ENCODE results near the gene SDK2. TPM values are rescaled to one million over a fixed set of nuclear protein-coding genes. Genes with fewer than 3 reads are reported as not detected.

Gene SDK2
- total RNA-seq, 2 donors from 2014 or later = 0.08 to 0.14 TPM

DNA sequence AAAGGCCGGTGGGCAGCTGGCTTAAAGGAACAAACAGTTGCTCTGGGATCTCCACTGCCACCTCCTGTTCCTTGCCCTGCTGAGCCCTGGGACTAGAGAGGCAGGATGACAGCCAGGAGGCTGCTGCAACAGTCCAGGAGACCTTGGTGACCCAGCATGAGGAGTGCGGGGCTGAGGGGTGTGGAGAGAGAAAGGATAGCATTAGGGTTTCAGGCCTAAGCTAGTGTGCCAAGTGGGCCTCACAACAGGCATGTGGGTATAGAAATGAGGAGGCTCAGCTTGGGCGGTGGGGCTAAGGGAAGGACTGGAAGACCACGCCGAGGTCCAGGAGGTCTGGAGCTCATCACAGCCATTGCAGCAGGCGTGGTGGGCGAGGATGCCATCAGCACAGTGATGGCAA, 39.8 kb downstream of the SDK2 start:
- Mint-ChIP-seq H3K27ac (no peak overlapping the region), H3K4me3 (no peak overlapping the region), H3K9me3 (no peaks in the 10 kb centered on the region), H3K36me3 (no peaks in the 10 kb centered on the region), H3K4me1 (ENCODE audit: low read depth in 2 of 2) (no peaks in the 10 kb centered on the region), H3K27me3 (peaks cover 8 to 12% of the 10 kb centered on the region in 2 donors)
- DNase-seq (ENCODE audit: low spot score) = no peak
- ATAC-seq = no peak

DNA sequence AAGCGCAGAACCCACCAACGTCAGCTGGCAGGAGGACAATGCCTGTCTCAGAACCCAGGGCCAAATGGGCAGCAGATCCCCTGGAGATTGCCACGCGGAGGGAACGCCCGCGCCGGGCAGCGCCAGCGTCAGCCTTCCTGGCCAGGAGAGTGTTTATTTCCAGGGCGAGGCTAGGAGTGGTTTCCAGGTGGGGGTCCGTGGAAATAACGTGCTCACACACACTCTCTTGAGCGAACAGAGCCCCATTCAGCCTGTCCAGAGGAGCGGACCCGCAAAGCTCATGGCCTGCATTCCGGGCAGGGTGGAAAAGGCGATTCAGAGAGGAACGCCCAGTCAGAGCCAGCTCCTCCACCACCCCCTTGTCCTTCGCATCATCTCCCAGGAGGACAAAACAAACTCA, 40.3 kb downstream of the SDK2 start:
- no peak for ATAC-seq
- H3K27me3 Mint-ChIP-seq = peaks cover 7 to 9% of the 10 kb centered on the region in 2 donors
- H3K9me3 Mint-ChIP-seq = no peaks in the 10 kb centered on the region
- H3K4me3 Mint-ChIP-seq = no peak overlapping the region
- H3K27ac Mint-ChIP-seq = no peak overlapping the region
- no peaks in the 10 kb centered on the region for H3K36me3 Mint-ChIP-seq
- DNase-seq (ENCODE audit: low spot score) = no peak
- no peaks in the 10 kb centered on the region for H3K4me1 Mint-ChIP-seq (ENCODE audit: low read depth in 2 of 2)

DNA sequence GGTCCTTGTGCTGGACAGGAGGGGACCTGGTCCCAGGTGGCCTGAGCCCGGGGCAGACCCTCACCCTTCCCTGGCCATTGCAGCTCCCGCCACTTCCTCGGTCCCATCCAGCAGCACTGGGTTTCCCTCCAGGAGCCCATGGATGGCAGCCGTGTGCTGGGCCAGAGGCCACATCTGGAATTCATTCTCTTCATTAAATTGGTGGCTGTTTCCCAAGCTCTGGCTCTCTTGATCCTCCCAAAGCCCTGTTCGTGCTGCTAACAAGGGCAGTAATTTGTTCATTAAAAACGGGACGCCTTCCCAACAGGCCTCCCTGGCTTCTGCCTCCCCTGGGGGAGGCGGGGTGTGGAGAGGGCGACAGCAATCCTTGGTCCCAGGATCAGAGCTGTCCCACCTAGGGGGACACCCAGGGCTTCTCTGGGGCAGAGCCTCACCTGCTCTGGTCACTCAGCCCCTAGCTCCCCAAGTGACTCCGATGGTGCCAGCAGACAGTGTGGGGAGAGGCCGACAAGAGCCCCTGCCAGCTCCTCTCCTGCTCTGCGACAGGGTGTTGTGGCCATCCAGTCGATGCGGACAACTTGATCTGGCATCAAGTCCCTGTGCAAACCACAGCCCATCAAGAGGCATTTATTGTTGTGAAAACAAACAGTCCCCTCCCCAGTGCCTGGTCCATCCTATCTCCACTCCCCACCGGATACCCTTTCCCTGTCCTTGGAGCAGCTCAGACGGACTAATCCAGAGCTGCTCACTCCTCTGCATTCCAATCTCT, 44.0 kb downstream of the SDK2 start:
- no peaks in the 10 kb centered on the region for H3K4me1 Mint-ChIP-seq (ENCODE audit: low read depth in 2 of 2)
- no peaks in the 10 kb centered on the region for H3K9me3 Mint-ChIP-seq
- H3K27ac Mint-ChIP-seq = no peak overlapping the region
- ATAC-seq = no peak
- H3K36me3 Mint-ChIP-seq = no peaks in the 10 kb centered on the region
- no peak for DNase-seq (ENCODE audit: low spot score)
- H3K27me3 Mint-ChIP-seq = peaks cover 16 to 19% of the 10 kb centered on the region in 2 donors
- H3K4me3 Mint-ChIP-seq = no peak overlapping the region

DNA sequence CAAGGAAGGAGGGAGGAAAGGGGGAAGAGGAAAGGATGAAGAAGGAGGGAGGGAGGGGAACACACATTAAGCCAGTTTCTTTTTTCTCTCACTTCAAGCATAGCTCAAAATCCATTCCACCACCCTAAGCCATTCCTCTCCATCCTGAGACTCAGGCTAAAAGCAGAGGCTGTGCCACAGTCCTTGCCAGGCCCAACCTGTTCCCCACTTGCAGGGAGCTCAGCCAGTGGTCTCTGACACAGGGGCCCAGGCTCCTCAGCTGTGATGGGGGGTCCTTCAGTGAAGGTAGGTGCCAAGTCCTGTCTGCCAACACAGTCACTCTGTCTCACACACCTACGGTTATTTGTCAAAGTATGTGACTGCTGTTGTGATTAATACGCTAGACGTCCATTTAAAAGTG, 44.6 kb downstream of the SDK2 start:
- no peak overlapping the region for H3K27ac Mint-ChIP-seq

DNA sequence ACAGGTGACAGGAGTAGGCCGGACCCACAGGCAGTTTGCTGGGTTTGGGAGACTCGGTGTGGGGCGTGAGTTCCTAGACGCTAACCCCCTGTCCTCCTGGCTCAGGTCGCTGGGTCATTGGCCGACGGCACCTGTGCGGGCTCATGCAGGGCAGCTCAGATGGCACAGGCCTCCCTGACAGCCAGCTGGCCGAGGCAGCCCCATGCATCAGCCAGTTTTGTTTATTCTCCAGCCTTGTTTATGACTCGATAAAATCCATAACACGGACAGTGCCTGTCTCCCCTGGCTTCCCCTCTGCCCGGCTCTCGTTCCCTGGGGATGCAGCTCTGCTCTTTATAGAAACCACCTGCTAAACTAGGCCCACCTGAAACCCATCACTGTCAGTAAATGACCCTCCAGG, 46.0 kb downstream of the SDK2 start:
- Mint-ChIP-seq H3K9me3 (no peaks in the 10 kb centered on the region), H3K4me3 (no peak overlapping the region), H3K27me3 (peaks cover 26 to 27% of the 10 kb centered on the region in 2 donors), H3K27ac (no peak overlapping the region), H3K4me1 (ENCODE audit: low read depth in 2 of 2) (peaks cover 5 to 6% of the 10 kb centered on the region in 2 donors), H3K36me3 (peaks cover 4% of the 10 kb centered on the region)
- DNase-seq (ENCODE audit: low spot score) (no peak), ATAC-seq (no peak)

More for the DNA sequence above, 44.6 kb downstream of the SDK2 start:
- Mint-ChIP-seq H3K4me3 (no peak overlapping the region), H3K27me3 (peaks cover 21 to 24% of the 10 kb centered on the region in 2 donors), H3K9me3 (no peaks in the 10 kb centered on the region), H3K36me3 (peaks cover 2% of the 10 kb centered on the region), H3K4me1 (ENCODE audit: low read depth in 2 of 2) (peaks cover 2% of the 10 kb centered on the region in 2 donors)
- no peak for DNase-seq (ENCODE audit: low spot score)
- ATAC-seq = no peak

DNA sequence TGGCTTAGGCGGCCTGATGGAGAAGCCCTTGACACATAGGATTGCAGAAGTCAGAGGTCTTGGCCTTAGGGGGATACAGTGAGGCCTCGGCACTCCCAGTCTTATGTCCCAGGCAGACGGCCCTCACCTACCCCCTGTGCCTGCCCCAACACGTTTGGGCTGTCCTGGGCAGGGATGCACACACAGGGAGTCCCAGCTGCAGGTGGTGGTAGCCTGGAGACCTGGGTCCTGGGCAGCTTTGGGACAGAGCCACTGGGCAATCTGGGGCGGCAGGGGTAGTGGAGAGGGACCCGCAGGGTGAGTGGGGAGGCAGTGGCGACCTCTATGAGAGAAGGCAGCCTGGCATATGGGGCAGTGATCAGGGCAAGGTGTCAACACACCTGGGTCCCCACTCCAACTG, 48.3 kb downstream of the SDK2 start:
- H3K27ac Mint-ChIP-seq = no peak overlapping the region
- H3K4me1 Mint-ChIP-seq (ENCODE audit: low read depth in 2 of 2) = peaks cover 22 to 23% of the 10 kb centered on the region in 2 donors
- H3K4me3 Mint-ChIP-seq = no peak overlapping the region
- no peaks in the 10 kb centered on the region for H3K9me3 Mint-ChIP-seq
- DNase-seq (ENCODE audit: low spot score) (no peak), ATAC-seq (no peak)
- H3K36me3 Mint-ChIP-seq = peaks cover 4% of the 10 kb centered on the region
- peaks cover 26 to 37% of the 10 kb centered on the region in 2 donors for H3K27me3 Mint-ChIP-seq

DNA sequence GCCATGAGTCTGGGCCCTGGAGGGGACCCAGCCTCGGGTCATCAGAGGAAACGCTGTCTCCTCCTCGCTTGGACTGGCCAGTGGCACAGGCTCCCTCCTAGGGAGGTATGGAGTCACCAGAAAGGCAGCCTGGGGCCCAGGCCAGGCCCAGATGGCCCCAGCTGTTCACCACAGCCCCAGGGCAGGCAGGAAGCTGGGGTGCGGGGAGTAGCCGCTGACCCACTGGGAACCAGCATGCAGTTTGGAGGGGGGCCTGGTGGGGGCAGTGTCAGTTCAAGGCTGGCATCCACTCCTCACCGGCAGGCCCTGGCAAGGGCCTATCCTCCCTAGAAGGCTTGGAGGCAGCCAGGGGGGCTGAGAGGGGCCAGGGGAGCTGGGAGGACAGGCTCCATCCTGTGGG, 48.8 kb downstream of the SDK2 start:
- no peak overlapping the region for H3K27ac Mint-ChIP-seq
- ATAC-seq = peak in 1 of 2 donors; percentile 21
- H3K4me1 Mint-ChIP-seq (ENCODE audit: low read depth in 2 of 2) = peaks cover 22 to 23% of the 10 kb centered on the region in 2 donors
- no peak overlapping the region for H3K4me3 Mint-ChIP-seq
- no peak for DNase-seq (ENCODE audit: low spot score)
- H3K36me3 Mint-ChIP-seq = peaks cover 4% of the 10 kb centered on the region
- H3K9me3 Mint-ChIP-seq = no peaks in the 10 kb centered on the region
- peaks cover 26 to 37% of the 10 kb centered on the region in 2 donors for H3K27me3 Mint-ChIP-seq

DNA sequence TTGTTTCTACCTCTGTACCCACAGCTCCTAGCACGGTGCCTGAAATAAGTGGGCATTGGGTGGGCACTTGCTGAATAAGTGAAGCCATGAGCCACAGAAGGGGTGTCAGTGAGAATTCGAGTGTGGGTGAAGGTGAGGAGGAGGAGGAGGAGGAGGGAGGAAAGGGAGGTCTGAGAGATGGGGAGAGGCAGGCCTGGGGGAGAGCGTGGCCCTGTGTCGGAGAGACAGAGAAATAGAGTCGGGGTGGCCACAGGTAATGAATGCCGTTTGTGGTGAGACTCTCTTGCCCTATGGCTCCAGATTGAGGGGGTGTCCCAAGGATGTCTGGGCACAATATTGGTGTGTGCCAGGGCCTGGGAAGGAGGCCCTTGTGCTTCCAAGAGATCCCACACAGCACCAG, 49.2 kb downstream of the SDK2 start:
- no peak for ATAC-seq
- H3K36me3 Mint-ChIP-seq = peaks cover 4% of the 10 kb centered on the region
- peaks cover 28 to 37% of the 10 kb centered on the region in 2 donors for H3K27me3 Mint-ChIP-seq
- H3K27ac Mint-ChIP-seq = no peak overlapping the region
- H3K4me1 Mint-ChIP-seq (ENCODE audit: low read depth in 2 of 2) = peaks cover 22 to 23% of the 10 kb centered on the region in 2 donors
- no peak overlapping the region for H3K4me3 Mint-ChIP-seq
- no peaks in the 10 kb centered on the region for H3K9me3 Mint-ChIP-seq
- no peak for DNase-seq (ENCODE audit: low spot score)

DNA sequence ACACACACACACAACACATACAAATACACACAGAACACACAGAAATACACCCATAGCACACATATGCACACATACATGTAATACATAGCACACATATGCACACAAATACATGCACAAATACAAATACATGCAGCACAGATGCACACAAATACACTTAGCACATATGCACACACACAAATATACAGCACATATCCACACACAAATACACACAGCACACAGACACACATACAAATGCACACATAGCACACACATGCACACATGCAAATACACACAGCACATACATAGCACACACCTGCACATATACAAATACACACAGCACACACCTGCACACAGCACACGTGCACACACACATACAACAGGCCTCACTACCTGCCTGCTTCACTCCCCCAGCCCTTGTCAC, 49.6 kb downstream of the SDK2 start:
- ATAC-seq (no peak), DNase-seq (ENCODE audit: low spot score) (no peak)
- Mint-ChIP-seq H3K36me3 (peaks cover 4% of the 10 kb centered on the region), H3K27me3 (peaks cover 32 to 38% of the 10 kb centered on the region in 2 donors), H3K9me3 (no peaks in the 10 kb centered on the region), H3K4me3 (peak overlapping the region; percentile 0), H3K27ac (no peak overlapping the region), H3K4me1 (ENCODE audit: low read depth in 2 of 2) (peaks cover 23 to 25% of the 10 kb centered on the region in 2 donors)

DNA sequence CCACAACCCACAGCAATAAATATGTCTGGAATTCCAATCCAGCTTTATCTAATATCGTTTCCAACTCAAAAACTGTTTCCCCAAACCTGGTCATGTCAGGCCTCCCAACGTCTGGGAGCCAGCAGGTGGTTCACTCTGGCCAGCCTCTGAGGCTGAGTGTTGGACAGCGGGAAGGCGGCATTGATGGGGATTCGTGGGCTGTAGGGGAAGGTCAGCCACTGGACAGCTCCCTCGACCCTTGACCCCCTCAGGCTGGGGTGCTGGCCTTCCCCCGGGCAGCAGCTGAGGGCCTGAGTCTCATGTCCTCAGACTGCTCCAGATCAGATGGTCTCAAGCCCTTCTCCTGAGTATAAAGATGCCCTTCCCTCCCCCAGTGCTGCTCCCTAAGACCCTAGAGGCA, 50.2 kb downstream of the SDK2 start:
- DNase-seq (ENCODE audit: low spot score) (no peak), ATAC-seq (no peak)
- peaks cover 4% of the 10 kb centered on the region for H3K36me3 Mint-ChIP-seq
- no peak overlapping the region for H3K27ac Mint-ChIP-seq
- no peak overlapping the region for H3K4me3 Mint-ChIP-seq
- peaks cover 35 to 40% of the 10 kb centered on the region in 2 donors for H3K27me3 Mint-ChIP-seq
- H3K4me1 Mint-ChIP-seq (ENCODE audit: low read depth in 2 of 2) = peaks cover 23 to 25% of the 10 kb centered on the region in 2 donors
- no peaks in the 10 kb centered on the region for H3K9me3 Mint-ChIP-seq

DNA sequence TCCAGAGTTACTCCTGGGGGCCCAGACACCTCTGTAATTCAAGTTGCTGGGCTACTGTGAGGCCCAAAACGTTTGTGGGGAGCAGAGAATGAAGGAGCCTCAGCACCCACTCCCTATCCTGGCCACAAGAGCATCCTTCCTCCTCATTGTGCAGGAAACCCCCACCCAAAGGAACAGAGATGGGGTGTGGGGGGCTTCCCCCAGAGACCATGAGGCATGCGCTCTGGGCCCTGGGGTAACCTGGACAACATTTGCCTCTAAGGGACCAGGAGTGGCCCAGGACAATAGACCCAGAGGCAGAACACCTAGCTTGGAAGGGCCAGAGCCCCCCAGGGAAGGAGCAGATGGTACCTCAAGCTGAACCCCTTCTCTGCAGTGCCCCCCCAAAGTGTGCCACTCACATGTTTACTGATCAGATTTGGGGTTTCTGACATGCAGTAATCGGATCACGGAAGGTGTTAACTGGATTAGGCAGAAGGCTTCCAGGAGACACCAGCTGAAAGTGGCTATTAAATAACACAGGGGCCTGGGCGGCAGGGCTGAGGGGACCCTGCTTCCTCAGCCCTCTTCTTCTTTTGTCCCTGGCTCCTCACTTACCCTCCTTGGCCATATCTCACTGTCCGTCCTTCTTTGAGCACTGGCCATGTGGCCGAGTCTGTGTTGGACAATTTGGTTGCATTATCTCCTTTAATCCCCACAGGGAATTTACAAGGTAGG, 50.8 kb downstream of the SDK2 start:
- peaks cover 23 to 25% of the 10 kb centered on the region in 2 donors for H3K4me1 Mint-ChIP-seq (ENCODE audit: low read depth in 2 of 2)
- no peak overlapping the region for H3K4me3 Mint-ChIP-seq
- peaks cover 34 to 41% of the 10 kb centered on the region in 2 donors for H3K27me3 Mint-ChIP-seq
- ATAC-seq (no peak), DNase-seq (ENCODE audit: low spot score) (no peak)
- peaks cover 4% of the 10 kb centered on the region for H3K36me3 Mint-ChIP-seq
- no peaks in the 10 kb centered on the region for H3K9me3 Mint-ChIP-seq
- H3K27ac Mint-ChIP-seq = no peak overlapping the region

DNA sequence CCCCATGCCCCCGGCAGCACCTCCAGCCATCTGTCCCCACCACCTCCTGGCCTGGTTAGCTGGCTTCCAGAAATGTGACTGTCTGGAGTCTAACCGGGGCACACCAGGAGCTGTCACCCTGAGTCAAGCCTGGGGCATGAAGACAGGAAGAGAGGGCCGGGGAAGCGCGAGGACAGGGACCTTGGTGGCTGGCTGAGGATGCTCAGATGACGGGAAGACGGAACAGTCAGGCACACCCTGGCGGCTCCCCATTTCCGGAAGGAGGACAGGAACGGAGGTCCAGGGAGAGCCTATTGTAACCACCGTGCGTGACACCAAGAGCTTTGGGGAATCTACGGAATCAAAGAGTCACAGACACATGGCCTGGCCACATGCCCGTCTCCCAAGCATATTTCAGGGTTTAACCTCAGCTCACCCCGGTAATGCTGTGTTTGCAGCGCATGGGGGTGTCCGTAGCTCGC, 51.7 kb downstream of the SDK2 start:
- peak overlapping the region; percentile 37 to 69 for H3K27ac Mint-ChIP-seq
- peak overlapping the region; percentile 72 for H3K4me3 Mint-ChIP-seq
- peak in 1 of 2 donors; percentile 34 for ATAC-seq
- DNase-seq (ENCODE audit: low spot score) = no peak
- peaks cover 23 to 25% of the 10 kb centered on the region in 2 donors for H3K4me1 Mint-ChIP-seq (ENCODE audit: low read depth in 2 of 2)
- H3K27me3 Mint-ChIP-seq = peaks cover 34 to 42% of the 10 kb centered on the region in 2 donors
- H3K9me3 Mint-ChIP-seq = no peaks in the 10 kb centered on the region
- peaks cover 4% of the 10 kb centered on the region for H3K36me3 Mint-ChIP-seq

DNA sequence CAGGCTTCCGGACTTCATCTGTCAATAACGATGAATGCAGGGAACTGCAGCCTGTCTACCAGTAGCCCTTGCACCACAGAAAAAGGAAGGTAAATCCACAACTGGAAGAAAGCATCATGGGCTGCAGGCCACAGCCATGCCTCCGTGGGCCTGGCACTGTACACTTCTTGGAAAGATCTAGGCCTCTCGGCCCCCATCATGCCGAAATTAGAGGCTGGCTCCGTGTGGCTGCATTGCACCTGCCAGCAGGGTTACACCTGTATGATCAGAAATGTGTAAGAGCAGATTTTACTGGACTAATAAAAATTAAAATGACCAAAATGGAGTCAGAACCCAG, 52.2 kb downstream of the SDK2 start:
- peaks cover 23 to 25% of the 10 kb centered on the region in 2 donors for H3K4me1 Mint-ChIP-seq (ENCODE audit: low read depth in 2 of 2)
- H3K27ac Mint-ChIP-seq = peak overlapping the region; percentile 37 to 69
- H3K4me3 Mint-ChIP-seq = peak overlapping the region; percentile 72
- H3K36me3 Mint-ChIP-seq = peaks cover 4% of the 10 kb centered on the region
- peaks cover 31 to 39% of the 10 kb centered on the region in 2 donors for H3K27me3 Mint-ChIP-seq
- no peak for ATAC-seq
- no peak for DNase-seq (ENCODE audit: low spot score)
- no peaks in the 10 kb centered on the region for H3K9me3 Mint-ChIP-seq

Measured in natural killer cell treated with Interleukin-12 subunit alpha and Interleukin-12 subunit beta and Interleukin-15 and Interleukin-18, amount 100 ng/mL, for 72 hours (primary cell).